HG02642 (cell line): ENCODE results near the gene GIT2.
"Not testable (repeated sequence)": the region's sequence is repeated elsewhere in the genome, so short reads cannot be mapped to it uniquely, and the experiment has no call there.

Source experiments
- ATAC-seq: cut with Tn5 transposase; IDR thresholded peaks from one replicate; pipeline ENCODE4 v1.9.1; 2021; ENCODE audit warnings: mild to moderate bottlenecking; ENCODE audit not compliant: unreplicated experiment, poor library complexity

The GIT2 gene, protein sequence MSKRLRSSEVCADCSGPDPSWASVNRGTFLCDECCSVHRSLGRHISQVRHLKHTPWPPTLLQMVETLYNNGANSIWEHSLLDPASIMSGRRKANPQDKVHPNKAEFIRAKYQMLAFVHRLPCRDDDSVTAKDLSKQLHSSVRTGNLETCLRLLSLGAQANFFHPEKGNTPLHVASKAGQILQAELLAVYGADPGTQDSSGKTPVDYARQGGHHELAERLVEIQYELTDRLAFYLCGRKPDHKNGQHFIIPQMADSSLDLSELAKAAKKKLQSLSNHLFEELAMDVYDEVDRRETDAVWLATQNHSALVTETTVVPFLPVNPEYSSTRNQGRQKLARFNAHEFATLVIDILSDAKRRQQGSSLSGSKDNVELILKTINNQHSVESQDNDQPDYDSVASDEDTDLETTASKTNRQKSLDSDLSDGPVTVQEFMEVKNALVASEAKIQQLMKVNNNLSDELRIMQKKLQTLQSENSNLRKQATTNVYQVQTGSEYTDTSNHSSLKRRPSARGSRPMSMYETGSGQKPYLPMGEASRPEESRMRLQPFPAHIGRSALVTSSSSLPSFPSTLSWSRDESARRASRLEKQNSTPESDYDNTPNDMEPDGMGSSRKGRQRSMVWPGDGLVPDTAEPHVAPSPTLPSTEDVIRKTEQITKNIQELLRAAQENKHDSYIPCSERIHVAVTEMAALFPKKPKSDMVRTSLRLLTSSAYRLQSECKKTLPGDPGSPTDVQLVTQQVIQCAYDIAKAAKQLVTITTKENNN

GRCh38 chr12:109995686-109996482 lies at the start of gene GIT2:
GIT2 (minus strand) TSS chr12:109996368; CDS start chr12:109996224, 144 bp downstream.
- ATAC-seq = peak; percentile 73

GRCh38 chr12:110042264-110042663 lies 46.1 kb upstream of the GIT2 start:
- no peak for ATAC-seq

DNA sequence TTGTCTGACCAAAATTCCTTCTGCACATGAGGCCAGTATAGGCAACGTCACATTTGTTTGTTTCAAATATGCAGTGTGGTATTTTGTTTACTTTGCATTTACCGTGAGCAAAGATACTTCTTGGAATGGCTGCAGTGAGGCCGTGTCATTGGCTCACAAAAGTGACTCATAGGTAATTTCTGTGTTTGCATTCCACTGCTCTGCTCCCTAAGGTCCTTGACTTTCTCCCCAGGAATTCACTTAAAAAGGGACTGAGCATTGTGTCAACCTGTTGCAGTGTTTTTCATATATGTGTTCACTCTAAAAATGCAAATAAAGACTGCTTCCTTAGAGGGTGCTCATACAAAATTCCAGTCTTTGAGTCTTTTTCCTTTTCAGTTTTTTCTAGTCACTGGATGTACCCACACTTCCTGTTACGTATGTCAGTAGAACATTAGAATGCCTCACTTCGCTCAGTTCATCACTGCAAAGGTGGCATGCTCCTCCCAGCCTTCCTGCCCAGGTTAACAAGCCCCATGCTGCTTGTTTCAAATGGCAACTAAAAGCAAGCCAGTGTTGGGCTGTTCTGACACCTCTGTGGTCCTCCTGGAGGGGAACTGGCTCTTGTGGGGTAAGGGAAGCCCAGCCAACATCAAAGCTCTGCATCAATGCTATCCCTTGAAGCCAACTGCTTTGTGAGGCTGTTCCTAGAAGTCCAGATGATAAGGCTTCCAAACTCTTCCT lies 43.1 kb upstream of the GIT2 start:
- ATAC-seq = no peak

GRCh38 chr12:110038741-110039084 lies 42.5 kb upstream of the GIT2 start:
- ATAC-seq = no peak

DNA sequence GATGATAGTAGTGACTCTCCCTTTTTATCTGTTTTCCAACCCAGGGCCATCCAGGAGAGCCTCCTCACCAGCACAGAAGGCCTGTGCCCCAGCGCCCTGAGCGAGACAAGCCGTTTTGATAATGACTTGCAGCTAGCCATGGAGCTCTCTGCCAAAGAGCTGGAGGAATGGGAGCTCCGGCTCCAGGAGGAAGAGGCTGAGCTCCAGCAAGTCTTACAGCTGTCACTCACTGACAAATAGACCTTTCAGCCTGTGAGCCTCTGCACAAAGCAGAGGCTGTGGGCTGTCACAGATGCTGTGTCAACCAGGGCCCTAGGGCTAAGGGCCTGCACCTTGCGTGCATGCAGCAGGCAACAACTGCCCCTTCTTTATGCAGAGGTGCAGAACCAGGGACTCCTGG lies 41.1 kb upstream of the GIT2 start:
- no peak for ATAC-seq

- no peak for ATAC-seq
Observed at GRCh38 chr12:110035534-110036104, 39.5 kb upstream of the GIT2 start.

DNA sequence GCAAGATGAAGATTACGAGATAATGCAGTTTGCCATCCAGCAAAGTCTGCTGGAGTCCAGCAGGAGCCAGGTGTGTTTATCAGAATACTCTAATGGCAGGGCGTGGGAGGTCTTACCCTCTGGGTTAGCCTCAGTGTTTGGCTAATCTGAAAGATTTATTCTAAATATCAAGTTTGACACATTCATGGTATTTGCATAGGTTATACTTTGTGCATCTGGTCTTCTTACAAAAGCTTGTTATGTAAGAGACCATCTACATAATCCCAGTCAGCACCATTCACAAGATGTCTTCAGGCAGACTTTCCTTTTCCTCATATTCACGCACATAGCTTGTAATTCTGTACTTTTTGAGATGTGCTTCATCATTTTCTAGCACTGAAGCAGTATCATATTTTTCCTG lies 37.7 kb upstream of the GIT2 start:
- ATAC-seq = no peak

GRCh38 chr12:110029290-110029815 lies 33.2 kb upstream of the GIT2 start:
- ATAC-seq = no peak

DNA sequence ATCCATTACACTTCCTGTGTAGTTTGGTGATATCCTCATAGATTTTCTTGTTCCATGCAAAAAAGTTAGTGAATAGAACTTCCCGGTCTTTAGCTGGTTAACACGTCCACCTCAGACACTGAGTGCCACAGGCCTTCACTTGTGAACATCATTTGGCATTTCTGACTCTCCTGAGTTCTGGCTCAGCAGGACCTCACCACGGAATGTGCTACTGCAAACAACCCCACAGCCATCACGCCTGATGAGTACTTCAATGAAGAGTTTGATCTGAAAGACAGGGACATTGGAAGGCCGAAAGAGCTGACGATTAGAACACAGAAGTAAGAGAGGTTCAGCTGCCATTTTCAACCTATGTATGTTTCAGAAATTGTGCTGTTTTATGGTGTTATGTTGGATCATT lies 32.2 kb upstream of the GIT2 start:
- no peak for ATAC-seq

DNA sequence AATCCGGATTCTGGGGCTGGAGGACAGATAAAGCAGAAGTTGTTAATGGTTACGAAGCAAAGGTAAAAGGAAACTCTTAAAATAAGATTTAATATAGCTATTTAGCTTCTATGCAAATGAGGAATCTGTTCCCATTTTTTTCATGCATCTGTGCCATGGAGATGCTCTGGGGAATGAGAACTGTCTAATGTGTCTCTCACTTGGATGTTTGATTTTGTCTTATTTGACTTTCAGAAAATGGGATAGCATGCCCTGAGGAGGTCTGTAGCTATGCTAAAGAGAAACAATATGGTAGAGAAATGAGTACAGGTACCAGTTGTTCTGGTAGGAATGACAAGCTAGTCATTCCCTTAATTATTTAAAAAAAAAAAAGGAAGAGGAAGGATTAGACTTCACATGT lies 27.9 kb upstream of the GIT2 start:
- no peak for ATAC-seq

DNA sequence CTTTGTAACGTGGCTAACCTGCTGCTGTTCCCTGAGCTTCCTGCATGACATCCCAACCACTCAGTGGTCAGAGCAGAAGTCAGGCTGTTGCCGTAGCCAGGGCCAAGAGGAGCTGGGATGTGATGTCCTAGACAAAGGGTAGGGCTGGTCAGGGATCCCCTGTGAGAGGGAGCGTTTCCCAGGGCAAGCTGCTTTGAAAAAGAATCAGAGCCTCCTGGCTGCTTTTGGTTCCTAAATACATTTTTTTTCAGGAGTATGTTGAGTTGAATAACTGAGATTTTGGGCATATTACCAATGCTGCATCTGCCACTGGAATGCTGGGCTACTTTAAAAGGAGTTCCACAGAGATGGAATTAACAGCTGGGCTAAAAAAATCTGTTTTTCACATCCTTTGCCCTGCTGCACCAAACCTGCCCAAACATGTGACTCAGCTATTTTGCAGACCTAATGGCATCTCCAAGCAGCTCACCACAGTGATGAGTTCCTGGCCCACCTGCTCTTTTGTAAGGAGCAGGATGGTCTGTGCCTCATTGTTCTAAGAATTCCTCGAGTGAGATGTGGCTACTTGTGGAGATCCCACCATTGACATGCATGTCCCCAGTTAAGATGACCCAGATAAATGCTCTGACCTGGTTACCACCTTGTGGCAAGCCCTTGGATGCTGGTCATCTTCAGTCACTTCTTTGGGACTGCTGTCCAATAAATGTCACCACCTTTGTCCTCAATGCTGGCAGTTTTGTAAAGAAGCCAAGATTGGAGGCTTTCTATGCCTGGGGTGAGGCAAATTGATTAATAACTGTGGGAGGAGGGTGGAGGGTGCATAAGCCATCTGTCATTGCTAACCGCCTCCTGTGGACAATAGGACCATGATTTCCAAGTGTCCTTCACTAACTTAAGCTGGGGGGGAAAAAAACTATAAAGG lies 27.2 kb upstream of the GIT2 start:
- ATAC-seq = no peak

- no peak for ATAC-seq
Observed at GRCh38 chr12:110020956-110021355, 24.8 kb upstream of the GIT2 start.

DNA sequence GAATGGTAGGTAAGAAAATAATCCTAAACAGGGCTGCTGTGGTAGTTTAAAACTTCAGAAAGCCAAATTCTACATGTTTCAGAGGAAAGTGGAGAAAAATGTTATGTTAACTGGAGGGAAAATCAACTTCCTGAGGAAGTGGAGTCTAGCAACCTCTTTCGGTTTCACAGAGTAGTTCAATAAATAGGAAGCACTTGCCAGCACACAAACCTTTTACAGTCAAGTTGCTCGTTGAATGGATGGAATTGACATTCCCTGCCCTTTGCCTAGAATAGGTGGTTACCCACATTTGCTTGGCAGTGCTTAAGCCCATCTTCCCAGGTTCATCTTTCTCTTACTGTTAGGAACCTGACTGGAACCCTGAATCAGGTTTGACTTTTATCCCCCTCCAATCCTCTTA lies 19.0 kb upstream of the GIT2 start:
- no peak for ATAC-seq

GRCh38 chr12:110012659-110013058 lies 16.5 kb upstream of the GIT2 start:
- no peak for ATAC-seq

- ATAC-seq = peak; percentile 65
Observed at GRCh38 chr12:110012137-110012536, 16.0 kb upstream of the GIT2 start.

- ATAC-seq = peak; percentile 26
Observed at GRCh38 chr12:110010853-110011723, 14.9 kb upstream of the GIT2 start.

- not testable (repeated sequence) for ATAC-seq
Observed at GRCh38 chr12:110008681-110009398, 12.7 kb upstream of the GIT2 start.
